ENCODE data around the gene ZNF710. TPM values are rescaled to one million over a fixed set of nuclear protein-coding genes. Genes with fewer than 3 reads are reported as not detected.

ZNF710 gene
- total and polyA plus RNA-seq, 11 donors = 2.9 to 22.4 (median 5.9) TPM

- 92 to 95% (median 93%) methylated on average over 6 of the region's 6 CpGs for WGBS, 4 donors
- Histone ChIP-seq H3K36me3 (peaks cover 0 to 8% (median 0%) of the 10 kb centered on the region in 9 donors), H3K27ac (peak overlapping the region in 1 of 12 donors; percentile 16), H3K4me3 (no peak overlapping the region), H3K4me1 (peaks cover 0 to 79% (median 17%) of the 10 kb centered on the region in 12 donors), H3K9me3 (peaks cover 0 to 17% (median 14%) of the 10 kb centered on the region in 12 donors), H3K27me3 (no peaks in the 10 kb centered on the region)
- intact Hi-C loops (cut with DNase I) = loop anchor here in 2 of 10 donors (10.0 kb wide), 3 partner anchors 55 to 115 kb away; partner anchors contain the start of genes AP3S2 (in 1 of the 2) and ARPIN (in 1 of the 2)
- ATAC-seq = peak in 1 of 4 donors; percentile 43
- no peak for DNase-seq
- TF ChIP-seq CTCF (IDR thresholded peaks at IDR 0.05) = no peak
- no peak for TF ChIP-seq POLR2A (IDR thresholded peaks at IDR 0.05)
Observed at GRCh38 chr15:90009301-90010022, 8.3 kb downstream of the ZNF710 start.

DNA sequence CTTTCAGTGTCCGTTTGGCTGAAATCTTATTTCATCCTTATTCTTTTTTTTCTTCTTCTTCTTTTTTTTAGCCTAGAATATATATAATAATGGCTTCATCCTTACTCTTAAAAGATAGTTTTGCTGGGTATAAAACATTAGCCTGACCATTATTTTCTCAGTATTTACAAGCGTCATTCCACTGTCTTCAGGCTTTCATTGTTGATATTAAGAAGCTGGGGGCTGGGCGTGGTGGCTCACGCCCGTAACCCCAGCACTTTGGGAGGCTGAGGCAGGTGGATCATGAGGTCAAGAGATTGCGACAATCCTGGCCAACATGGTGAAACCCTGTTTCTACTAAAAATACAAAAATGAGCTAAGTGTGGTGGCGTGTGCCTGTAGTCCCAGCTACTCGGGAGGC is 10.6 kb downstream of the ZNF710 start:
- peaks cover 0 to 8% (median 0%) of the 10 kb centered on the region in 9 donors for H3K36me3 ChIP-seq
- ATAC-seq (no peak), DNase-seq (no peak)
- no peak for TF ChIP-seq POLR2A (IDR thresholded peaks at IDR 0.05)
- TF ChIP-seq CTCF (IDR thresholded peaks at IDR 0.05) = no peak
- intact Hi-C loops (cut with DNase I) = no loop called here
- H3K9me3 ChIP-seq = peaks cover 0 to 17% (median 14%) of the 10 kb centered on the region in 12 donors
- WGBS, 4 donors = 95 to 100% (median 98%) methylated on average over 8 of the region's 8 CpGs
- no peak overlapping the region for H3K4me3 ChIP-seq
- H3K27me3 ChIP-seq = no peaks in the 10 kb centered on the region
- peaks cover 0 to 78% (median under 1%) of the 10 kb centered on the region in 12 donors for H3K4me1 ChIP-seq
- H3K27ac ChIP-seq = no peak overlapping the region

GRCh38 chr15:90013503-90013937 is 12.4 kb downstream of the ZNF710 start:
- ATAC-seq = peak in 1 of 4 donors; percentile 64
- H3K4me3 ChIP-seq = peak overlapping the region in 1 of 12 donors; percentile 27
- peak overlapping the region in 1 of 12 donors; percentile 70 for H3K27ac ChIP-seq
- H3K36me3 ChIP-seq = peaks cover 0 to 8% (median 0%) of the 10 kb centered on the region in 9 donors
- intact Hi-C loops (cut with DNase I) = no loop called here
- TF ChIP-seq CTCF (IDR thresholded peaks at IDR 0.05) (no peak), POLR2A (IDR thresholded peaks at IDR 0.05) (no peak)
- peaks cover 0 to 81% (median 0%) of the 10 kb centered on the region in 12 donors for H3K4me1 ChIP-seq
- H3K9me3 ChIP-seq = peaks cover 0 to 17% (median 14%) of the 10 kb centered on the region in 12 donors
- no peak for DNase-seq
- 68 to 77% (median 71%) methylated on average over 6 of the region's 6 CpGs for WGBS, 4 donors
- H3K27me3 ChIP-seq = no peaks in the 10 kb centered on the region

GRCh38 chr15:90015294-90015693 is 14.2 kb downstream of the ZNF710 start:
- 78 to 80% (median 79%) methylated on average over 6 of the region's 6 CpGs for WGBS, 4 donors
- Histone ChIP-seq H3K4me1 (peaks cover 0 to 81% (median 12%) of the 10 kb centered on the region in 12 donors), H3K27ac (peak overlapping the region in 1 of 12 donors; percentile 32), H3K36me3 (no peaks in the 10 kb centered on the region), H3K4me3 (no peak overlapping the region), H3K9me3 (peaks cover 0 to 17% (median 14%) of the 10 kb centered on the region in 12 donors), H3K27me3 (no peaks in the 10 kb centered on the region)
- ATAC-seq (no peak), DNase-seq (no peak)
- intact Hi-C loops (cut with DNase I) = loop anchor here in 1 of 10 donors (1.0 kb wide), 1 partner anchor 9 kb away; no protein-coding TSS in a partner anchor
- no peak for TF ChIP-seq CTCF (IDR thresholded peaks at IDR 0.05)
- TF ChIP-seq POLR2A (IDR thresholded peaks at IDR 0.05) = no peak
